Spleen (tissue), 7 donors: ENCODE data around the gene INPP4A.

Experiments
- CTCF ChIP-seq, 11 experiments: fragments of 200-600 bp in 7 of 11; fragments of 450-650 bp in 4 of 11; sonication (generic) in 4 of 11; IDR thresholded peaks in 8 of 11; conservative IDR thresholded peaks in 3 of 11; 1 replicate in 7 of 11; 2 replicates in 4 of 11; pipeline versions ENCODE4 v1.4.0 to v1.8.0; 2016 to 2021; ENCODE audit warnings: antibody characterized with exemption in 11 of 11, inconsistent platforms in 4 of 11, mild to moderate bottlenecking in 1 of 11
- POLR2A ChIP-seq, 3 donors: fragments of 450-650 bp; IDR thresholded peaks; one replicate each; pipeline ENCODE4 v1.5.1; 2017; ENCODE audit warnings: antibody characterized with exemption in 3 of 3, mild to moderate bottlenecking in 1 of 3
- POLR2AphosphoS5 ChIP-seq, 3 donors: sonication (generic); formaldehyde crosslinking; IDR thresholded peaks; one replicate each; pipeline ENCODE4 v1.5.1; 2017; ENCODE audit warnings: antibody characterized with exemption in 3 of 3
- donor health status: DM: no; HTN: no; CAD: no; lungs with moderate emphysema.
- donor health status: DM: no; HTN: no; CAD: no.
- donor health status: DM: no; HTN: no; CAD: no.

- TF ChIP-seq CTCF (IDR thresholded peaks at IDR 0.05 in 8 of 11, conservative IDR thresholded peaks at IDR 0.05 in 3 of 11) = no peak
- TF ChIP-seq POLR2A (IDR thresholded peaks at IDR 0.05) = no peak
- TF ChIP-seq POLR2AphosphoS5 (IDR thresholded peaks at IDR 0.05) = no peak
These were observed 94.5 kb downstream of the INPP4A start for GRCh38 chr2:98539056-98539735.
